ENCODE measurements around the gene GDPD4.

The GDPD4 gene

GRCh38 chr11:77189588-77190210, 111.8 kb downstream of the GDPD4 start:
- DNase-seq, result no peak

- DNase-seq, result no peak
Measured at GRCh38 chr11:77188633-77189491, 112.6 kb downstream of the GDPD4 start.

- DNase-seq, result peak; percentile 54
Measured at GRCh38 chr11:77187776-77188632, 113.5 kb downstream of the GDPD4 start.

- no peak for DNase-seq
Measured at GRCh38 chr11:77187111-77187750, 114.3 kb downstream of the GDPD4 start.

GRCh38 chr11:77186302-77186701, 115.2 kb downstream of the GDPD4 start:
- DNase-seq, result no peak

- no peak for DNase-seq
Measured at GRCh38 chr11:77184136-77184860, 117.2 kb downstream of the GDPD4 start.

GRCh38 chr11:77183431-77183984, 118.0 kb downstream of the GDPD4 start:
- DNase-seq, result no peak

GRCh38 chr11:77182542-77183430, 118.7 kb downstream of the GDPD4 start:
- DNase-seq, result no peak

GRCh38 chr11:77181799-77182541, 119.5 kb downstream of the GDPD4 start:
- no peak for DNase-seq

GRCh38 chr11:77181226-77181625, 120.3 kb downstream of the GDPD4 start:
- DNase-seq, result no peak

GRCh38 chr11:77180346-77180745, 121.1 kb downstream of the GDPD4 start:
- no peak for DNase-seq

GRCh38 chr11:77179681-77180080, 121.8 kb downstream of the GDPD4 start:
- no peak for DNase-seq

- no peak for DNase-seq
Measured at GRCh38 chr11:77179048-77179447, 122.4 kb downstream of the GDPD4 start.

- no peak for DNase-seq
Measured at GRCh38 chr11:77178150-77178549, 123.3 kb downstream of the GDPD4 start.

GRCh38 chr11:77176996-77177395, 124.5 kb downstream of the GDPD4 start:
- no peak for DNase-seq

GRCh38 chr11:77175869-77176539, 125.5 kb downstream of the GDPD4 start:
- no peak for DNase-seq

GRCh38 chr11:77175021-77175842, 126.3 kb downstream of the GDPD4 start:
- DNase-seq, result no peak

- DNase-seq, result no peak
Measured at GRCh38 chr11:77174559-77174958, 126.9 kb downstream of the GDPD4 start.

All from right kidney (tissue), 1 donor.